A549 (cell line): Measurements from ENCODE around the gene FAT1. TPM values are rescaled to one million over a fixed set of nuclear protein-coding genes. Genes with fewer than 3 reads are reported as not detected.

Experiments
- ATAC-seq, 2 experiments: fragments of 200-7000 bp in 1 of 2; fragments of >200 bp in 1 of 2; cut with Nextera tagmentation in 1 of 2; cut with Tn5 transposase in 1 of 2; 3 replicates each; pipeline versions ENCODE4 v1.8.0 to v1.9.1; 2018 to 2020; ENCODE audit warnings: mild to moderate bottlenecking in 1 of 2, moderate library complexity in 1 of 2
- CTCF ChIA-PET: fragments of 300-600 bp; sonication (Branson Sonifier 250); formaldehyde crosslinking; extraction: SDS; loops from one replicate; lab custom pipeline; 2021; ENCODE audit warnings: antibody characterized with exemption, inconsistent platforms; lab: Yijun Ruan, JAX
- POLR2A ChIA-PET: fragments of 350-600 bp; formaldehyde crosslinking; extraction: SDS; loops from one replicate; lab custom pipeline; 2021; ENCODE audit warnings: antibody characterized with exemption, inconsistent platforms; lab: Yijun Ruan, JAX
- DNase-seq, 2 experiments: peaks; one replicate each; pipeline versions ENCODE4 v3.0.0 to v3.0.0-alpha.2; 2011 to 2016; ENCODE audit warnings: low read depth in 1 of 2, low spot score in 1 of 2
- FAIRE-seq: peaks from 2 replicates; lab custom pipeline; 2011; peaks lifted over from hg19 to GRCh38; lab: Jason Lieb, UNC
- H3K27ac ChIP-seq, 2 experiments: fragments of >200 bp; sonication (Bioruptor Twin); formaldehyde crosslinking; 3 replicates each; pipeline ENCODE4 v1.5.1; 2016 to 2017
- H3K4me1 ChIP-seq: fragments of >200 bp; sonication (Bioruptor Twin); formaldehyde crosslinking; 3 replicates; pipeline ENCODE4 v1.6.1; 2016
- H3K4me2 ChIP-seq: fragments of >200 bp; sonication (Bioruptor Twin); formaldehyde crosslinking; 3 replicates; pipeline ENCODE4 v1.6.1; 2016
- H3K4me3 ChIP-seq: fragments of >200 bp; sonication (Bioruptor Twin); formaldehyde crosslinking; 3 replicates; pipeline ENCODE4 v1.5.1; 2016
- H3K9me3 ChIP-seq: fragments of >200 bp; sonication (Bioruptor Twin); formaldehyde crosslinking; 3 replicates; pipeline ENCODE4 v1.6.1; 2016
- ATOH8 ChIP-seq: fragments of 250-450 bp; sonication (Bioruptor Pico); IDR thresholded peaks from 2 replicates; pipeline ENCODE4 v1.5.0; 2020; ENCODE audit warnings: low read depth, mild to moderate bottlenecking, moderate library complexity
- CBX8 ChIP-seq: fragments of 200-600 bp; sonication (generic); IDR thresholded peaks from 2 replicates; pipeline ENCODE4 v1.6.1; 2016
- CEBPB ChIP-seq, 2 experiments: fragments of >200 bp in 1 of 2; sonication (Bioruptor Twin) in 1 of 2; formaldehyde crosslinking in 1 of 2; IDR thresholded peaks; 2 replicates each; pipeline ENCODE4 v1.6.1; 2012 to 2016
- CHD4 ChIP-seq: fragments of 200-600 bp; sonication (generic); IDR thresholded peaks from 2 replicates; pipeline ENCODE4 v1.6.1; 2016; ENCODE audit warnings: antibody characterized with exemption, mild to moderate bottlenecking, borderline replicate concordance
- ELK1 ChIP-seq: fragments of 150-350 bp; IDR thresholded peaks from 2 replicates; pipeline ENCODE4 v1.6.1; 2014; ENCODE audit warnings: low read depth, mild to moderate bottlenecking, low read length
- FOSB ChIP-seq: fragments of 250-450 bp; sonication (Bioruptor Pico); IDR thresholded peaks from 2 replicates; pipeline ENCODE4 v1.5.0; 2020; ENCODE audit warnings: mild to moderate bottlenecking, moderate library complexity
- FOSL2 ChIP-seq, 2 experiments: fragments of 450-650 bp in 1 of 2; fragments of >200 bp in 1 of 2; sonication (Bioruptor Twin) in 1 of 2; formaldehyde crosslinking; IDR thresholded peaks; 2 replicates each; pipeline versions ENCODE4 v1.5.0 to v1.6.1; 2016 to 2020; ENCODE audit warnings: mild to moderate bottlenecking in 1 of 2, moderate library complexity in 1 of 2
- FOXS1 ChIP-seq: fragments of 250-450 bp; sonication (Bioruptor Pico); IDR thresholded peaks from 2 replicates; pipeline ENCODE4 v1.5.0; 2020; ENCODE audit warnings: mild to moderate bottlenecking, moderate library complexity
- HEYL ChIP-seq: fragments of 250-450 bp; sonication (Bioruptor Pico); IDR thresholded peaks from 2 replicates; pipeline ENCODE4 v1.8.0; 2021; ENCODE audit warnings: mild to moderate bottlenecking, moderate library complexity
- HOXA7 ChIP-seq: fragments of 250-450 bp; sonication (Bioruptor Pico); IDR thresholded peaks from 2 replicates; pipeline ENCODE4 v1.5.0; 2020; ENCODE audit warnings: mild to moderate bottlenecking, moderate library complexity
- HOXB13 ChIP-seq: fragments of 250-450 bp; sonication (Bioruptor Pico); IDR thresholded peaks from 2 replicates; pipeline ENCODE4 v1.5.0; 2020; ENCODE audit warnings: low read depth, mild to moderate bottlenecking, moderate library complexity
- HOXB5 ChIP-seq: fragments of 250-450 bp; sonication (Bioruptor Pico); IDR thresholded peaks from 2 replicates; pipeline ENCODE4 v1.5.0; 2020; ENCODE audit warnings: mild to moderate bottlenecking, moderate library complexity
- KDM1A ChIP-seq: fragments of 200-600 bp; sonication (generic); IDR thresholded peaks from 2 replicates; pipeline ENCODE4 v1.6.1; 2016; ENCODE audit warnings: low read depth, mild to moderate bottlenecking
- KDM5A ChIP-seq: fragments of 200-600 bp; sonication (generic); IDR thresholded peaks from 2 replicates; pipeline ENCODE4 v1.6.1; 2016; ENCODE audit warnings: antibody characterized with exemption, mild to moderate bottlenecking
- MAX ChIP-seq: IDR thresholded peaks from 2 replicates; pipeline ENCODE4 v1.6.1; 2012
- MYC ChIP-seq: IDR thresholded peaks from 2 replicates; pipeline ENCODE4 v1.6.1; 2012; ENCODE audit warnings: mild to moderate bottlenecking, inconsistent platforms, low read length, improper control_type of control experiment, borderline replicate concordance
- NPAS2 ChIP-seq: fragments of 250-450 bp; sonication (Bioruptor Pico); IDR thresholded peaks from 2 replicates; pipeline ENCODE4 v1.8.0; 2022; ENCODE audit warnings: mild to moderate bottlenecking, moderate library complexity, borderline replicate concordance
- RAD21 ChIP-seq, 2 experiments: fragments of >200 bp in 1 of 2; sonication (Bioruptor Twin) in 1 of 2; formaldehyde crosslinking in 1 of 2; IDR thresholded peaks in 1 of 2; conservative IDR thresholded peaks in 1 of 2; 2 replicates in 1 of 2; 3 replicates in 1 of 2; pipeline ENCODE4 v1.6.1; 2012 to 2018; ENCODE audit warnings: inconsistent platforms in 1 of 2
- RFX5 ChIP-seq: fragments of 450-650 bp; IDR thresholded peaks from 2 replicates; pipeline ENCODE4 v1.7.1; 2014; ENCODE audit warnings: antibody characterized with exemption, mild to moderate bottlenecking, moderate library complexity
- SMC3 ChIP-seq: fragments of >200 bp; sonication (Bioruptor Twin); formaldehyde crosslinking; IDR thresholded peaks from 3 replicates; pipeline ENCODE4 v1.6.1; 2018; ENCODE audit warnings: inconsistent platforms
- ZFP36 ChIP-seq: fragments of 450-650 bp; IDR thresholded peaks from 2 replicates; pipeline ENCODE4 v1.6.1; 2014; ENCODE audit warnings: borderline replicate concordance; ENCODE audit not compliant: partially characterized antibody
- ZNF302 ChIP-seq: fragments of 250-450 bp; sonication (Bioruptor Pico); IDR thresholded peaks from 2 replicates; pipeline ENCODE4 v1.9.0; 2021; ENCODE audit warnings: inconsistent platforms, mild to moderate bottlenecking, moderate library complexity
- ZSCAN20 ChIP-seq: fragments of 250-450 bp; sonication (Bioruptor Pico); IDR thresholded peaks from 2 replicates; pipeline ENCODE4 v1.8.0; 2022; ENCODE audit warnings: mild to moderate bottlenecking, moderate library complexity
- WGBS: methylation state at CpG from one replicate; pipeline ENCODE4 v1.1.6; 2017; ENCODE audit errors: missing lambda C conversion rate; 5-methylcytosine and 5-hydroxymethylcytosine counted together
- polyA plus RNA-seq, 4 experiments: library from polyadenylated mRNA; depleted of rRNA in 3 of 4; stranded (reverse); fragments of >200 nt; fragmentation: RNase III in 1 of 4; extraction: RNeasy Plus Mini Kit Qiagen cat#74134 plus additional on column Dnase treatment in 1 of 4; gene quantifications; 2 replicates in 3 of 4; 3 replicates in 1 of 4; pipeline ENCODE4 v1.2.3, GENCODE V29; 2011 to 2017
- TF ChIP-seq, protein P1 (sequence below): fragments of >200 bp; sonication (Bioruptor Twin); formaldehyde crosslinking; IDR thresholded peaks from 3 replicates; pipeline ENCODE4 v1.5.1; 2016
- TF ChIP-seq, protein P2 (sequence below): fragments of 450-650 bp; IDR thresholded peaks from 2 replicates; pipeline ENCODE4 v1.6.1; 2014; ENCODE audit warnings: antibody characterized with exemption
- TF ChIP-seq, protein P3 (sequence below): fragments of >200 bp; sonication (Bioruptor Twin); formaldehyde crosslinking; IDR thresholded peaks from 2 replicates; pipeline ENCODE4 v1.6.1; 2016

The FAT1 gene
- polyA plus RNA-seq, 2 of the 4 experiments (the other 2 are of a cell fraction), result 62.2 to 177 TPM

- Histone ChIP-seq H3K4me2 (no peak overlapping the region), H3K4me3 (no peak overlapping the region), H3K4me1 (no peaks in the 10 kb centered on the region), H3K9me3 (peaks cover 19% of the 10 kb centered on the region; the same call in 2 of the 3 replicates), H3K27ac (no peak overlapping the region)
- ChIA-PET POLR2A (no interaction called here), CTCF (interaction anchor here (0.7 to 2.6 kb wide), 7 partner anchors 11 to 73 kb away, joined by 3 to 10 read pairs (median 4); no protein-coding TSS in a partner anchor)
- TF ChIP-seq MAX, result no peak
- TF ChIP-seq RFX5, result no peak
- no peak for TF ChIP-seq HEYL (CRISPR knock-in tag)
- no peak for TF ChIP-seq ELK1
- no peak for TF ChIP-seq ZNF302 (CRISPR knock-in tag)
- TF ChIP-seq NPAS2 (CRISPR knock-in tag), result no peak
- no peak for TF ChIP-seq ZSCAN20 (CRISPR knock-in tag)
- TF ChIP-seq KDM1A, result no peak
- peak; percentile 21 to 51; a peak in 3 of 5 replicates for TF ChIP-seq RAD21 (conservative IDR thresholded peaks at IDR 0.05 in 1 of 2, IDR thresholded peaks at IDR 0.05 in 1 of 2)
- no peak for TF ChIP-seq ZFP36
- TF ChIP-seq CEBPB (IDR thresholded peaks at IDR 0.05), result 0 out of 4 replicates have a peak, but pooled peaks of 1 of the 2 experiments have one; percentile 18
- TF ChIP-seq, protein P1, sequence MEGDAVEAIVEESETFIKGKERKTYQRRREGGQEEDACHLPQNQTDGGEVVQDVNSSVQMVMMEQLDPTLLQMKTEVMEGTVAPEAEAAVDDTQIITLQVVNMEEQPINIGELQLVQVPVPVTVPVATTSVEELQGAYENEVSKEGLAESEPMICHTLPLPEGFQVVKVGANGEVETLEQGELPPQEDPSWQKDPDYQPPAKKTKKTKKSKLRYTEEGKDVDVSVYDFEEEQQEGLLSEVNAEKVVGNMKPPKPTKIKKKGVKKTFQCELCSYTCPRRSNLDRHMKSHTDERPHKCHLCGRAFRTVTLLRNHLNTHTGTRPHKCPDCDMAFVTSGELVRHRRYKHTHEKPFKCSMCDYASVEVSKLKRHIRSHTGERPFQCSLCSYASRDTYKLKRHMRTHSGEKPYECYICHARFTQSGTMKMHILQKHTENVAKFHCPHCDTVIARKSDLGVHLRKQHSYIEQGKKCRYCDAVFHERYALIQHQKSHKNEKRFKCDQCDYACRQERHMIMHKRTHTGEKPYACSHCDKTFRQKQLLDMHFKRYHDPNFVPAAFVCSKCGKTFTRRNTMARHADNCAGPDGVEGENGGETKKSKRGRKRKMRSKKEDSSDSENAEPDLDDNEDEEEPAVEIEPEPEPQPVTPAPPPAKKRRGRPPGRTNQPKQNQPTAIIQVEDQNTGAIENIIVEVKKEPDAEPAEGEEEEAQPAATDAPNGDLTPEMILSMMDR, result peak; percentile 35; the same call in 2 of the 3 replicates
- TF ChIP-seq, protein P2, sequence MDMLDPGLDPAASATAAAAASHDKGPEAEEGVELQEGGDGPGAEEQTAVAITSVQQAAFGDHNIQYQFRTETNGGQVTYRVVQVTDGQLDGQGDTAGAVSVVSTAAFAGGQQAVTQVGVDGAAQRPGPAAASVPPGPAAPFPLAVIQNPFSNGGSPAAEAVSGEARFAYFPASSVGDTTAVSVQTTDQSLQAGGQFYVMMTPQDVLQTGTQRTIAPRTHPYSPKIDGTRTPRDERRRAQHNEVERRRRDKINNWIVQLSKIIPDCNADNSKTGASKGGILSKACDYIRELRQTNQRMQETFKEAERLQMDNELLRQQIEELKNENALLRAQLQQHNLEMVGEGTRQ, result no peak
- no peak for TF ChIP-seq CBX8
- TF ChIP-seq ATOH8 (CRISPR knock-in tag), result no peak
- TF ChIP-seq FOSB (CRISPR knock-in tag), result no peak
- TF ChIP-seq FOSL2 (IDR thresholded peaks at IDR 0.05), result no peak
- no peak for TF ChIP-seq FOSL2 (CRISPR knock-in tag; IDR thresholded peaks at IDR 0.05)
- 0 out of 2 replicates have a peak, but pooled peaks have one; percentile 24 for TF ChIP-seq FOXS1 (CRISPR knock-in tag)
- TF ChIP-seq HOXA7 (CRISPR knock-in tag), result no peak
- TF ChIP-seq HOXB5 (CRISPR knock-in tag), result no peak
- TF ChIP-seq CHD4, result no peak
- 0 out of 3 replicates have a peak, but pooled peaks have one; percentile 20 for TF ChIP-seq SMC3
- no peak for TF ChIP-seq MYC
- no peak for TF ChIP-seq HOXB13 (CRISPR knock-in tag)
- TF ChIP-seq KDM5A, result no peak
- TF ChIP-seq, protein P3, sequence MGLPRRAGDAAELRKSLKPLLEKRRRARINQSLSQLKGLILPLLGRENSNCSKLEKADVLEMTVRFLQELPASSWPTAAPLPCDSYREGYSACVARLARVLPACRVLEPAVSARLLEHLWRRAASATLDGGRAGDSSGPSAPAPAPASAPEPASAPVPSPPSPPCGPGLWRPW, result no peak
- peak in 1 of 2 experiments; percentile 81 for DNase-seq
- no peak for FAIRE-seq
- WGBS, result 76% methylated on average over 4 of the region's 4 CpGs
- no peak for ATAC-seq
Measured at GRCh38 chr4:186719925-186720694, 3.5 kb downstream of the FAT1 start.
